ENCODE results near the gene PIP5K1C. TPM values are rescaled to one million over a fixed set of nuclear protein-coding genes. Genes with fewer than 3 reads are reported as not detected.

Gene PIP5K1C
- total RNA-seq, 2 experiments from 2014 or later: 7.3 to 7.5 TPM

GRCh38 chr19:3658870-3659745, 41.2 kb downstream of the PIP5K1C start:
- Mint-ChIP-seq H3K4me3 (no peak overlapping the region), H3K36me3 (ENCODE audit: low read depth) (peaks cover 9% of the 10 kb centered on the region), H3K27me3 (ENCODE audit: low read depth) (no peaks in the 10 kb centered on the region), H3K9me3 (no peaks in the 10 kb centered on the region), H3K27ac (no peak overlapping the region), H3K4me1 (ENCODE audit: low read depth) (no peaks in the 10 kb centered on the region)
- CTCF ChIA-PET: interaction anchor here (1.1 kb wide), 1 partner anchor 34 kb away, joined by 4 read pairs; no protein-coding TSS in a partner anchor
- intact Hi-C loops (cut with micrococcal nuclease): no loop called here
- no peak for DNase-seq

- no peak overlapping the region for H3K27ac Mint-ChIP-seq
- DNase-seq: no peak
- H3K9me3 Mint-ChIP-seq: no peaks in the 10 kb centered on the region
- H3K4me3 Mint-ChIP-seq: no peak overlapping the region
- H3K4me1 Mint-ChIP-seq (ENCODE audit: low read depth): no peaks in the 10 kb centered on the region
- H3K36me3 Mint-ChIP-seq (ENCODE audit: low read depth): peaks cover 9% of the 10 kb centered on the region
- CTCF ChIA-PET: interaction anchor here (1.1 kb wide), 1 partner anchor 35 kb away, joined by 4 read pairs; no protein-coding TSS in a partner anchor
- no peaks in the 10 kb centered on the region for H3K27me3 Mint-ChIP-seq (ENCODE audit: low read depth)
- intact Hi-C loops (cut with micrococcal nuclease): no loop called here
Measured at GRCh38 chr19:3658004-3658869, 42.0 kb downstream of the PIP5K1C start.

GRCh38 chr19:3657395-3657769, 42.9 kb downstream of the PIP5K1C start:
- no peak overlapping the region for H3K27ac Mint-ChIP-seq
- H3K36me3 Mint-ChIP-seq (ENCODE audit: low read depth): peaks cover 9% of the 10 kb centered on the region
- no peak for DNase-seq
- H3K27me3 Mint-ChIP-seq (ENCODE audit: low read depth): no peaks in the 10 kb centered on the region
- H3K4me3 Mint-ChIP-seq: no peak overlapping the region
- CTCF ChIA-PET: no interaction called here
- H3K4me1 Mint-ChIP-seq (ENCODE audit: low read depth): no peaks in the 10 kb centered on the region
- no peaks in the 10 kb centered on the region for H3K9me3 Mint-ChIP-seq
- intact Hi-C loops (cut with micrococcal nuclease): no loop called here

- Mint-ChIP-seq H3K27ac (no peak overlapping the region), H3K4me1 (ENCODE audit: low read depth) (no peaks in the 10 kb centered on the region), H3K9me3 (no peaks in the 10 kb centered on the region), H3K36me3 (ENCODE audit: low read depth) (peaks cover 10% of the 10 kb centered on the region), H3K4me3 (no peak overlapping the region), H3K27me3 (ENCODE audit: low read depth) (no peaks in the 10 kb centered on the region)
- DNase-seq: no peak
- CTCF ChIA-PET: no interaction called here
- intact Hi-C loops (cut with micrococcal nuclease): no loop called here
Measured at GRCh38 chr19:3656747-3657394, 43.4 kb downstream of the PIP5K1C start.

- Mint-ChIP-seq H3K27me3 (ENCODE audit: low read depth) (no peaks in the 10 kb centered on the region), H3K9me3 (no peaks in the 10 kb centered on the region), H3K27ac (no peak overlapping the region), H3K4me3 (no peak overlapping the region), H3K4me1 (ENCODE audit: low read depth) (no peaks in the 10 kb centered on the region), H3K36me3 (ENCODE audit: low read depth) (peaks cover 11% of the 10 kb centered on the region)
- CTCF ChIA-PET: interaction anchor here (0.6 kb wide), 1 partner anchor 216 kb away, joined by 3 read pairs; no protein-coding TSS in a partner anchor
- DNase-seq: no peak
- intact Hi-C loops (cut with micrococcal nuclease): no loop called here
Measured at GRCh38 chr19:3656073-3656746, 44.1 kb downstream of the PIP5K1C start.

- Mint-ChIP-seq H3K4me3 (no peak overlapping the region), H3K4me1 (ENCODE audit: low read depth) (no peaks in the 10 kb centered on the region), H3K27me3 (ENCODE audit: low read depth) (no peaks in the 10 kb centered on the region), H3K36me3 (ENCODE audit: low read depth) (peaks cover 8% of the 10 kb centered on the region), H3K27ac (no peak overlapping the region), H3K9me3 (no peaks in the 10 kb centered on the region)
- CTCF ChIA-PET: interaction anchor here (0.6 kb wide), 1 partner anchor 217 kb away, joined by 3 read pairs; no protein-coding TSS in a partner anchor
- DNase-seq: no peak
- intact Hi-C loops (cut with micrococcal nuclease): no loop called here
Measured at GRCh38 chr19:3655402-3656072, 44.7 kb downstream of the PIP5K1C start.

- H3K9me3 Mint-ChIP-seq: no peaks in the 10 kb centered on the region
- CTCF ChIA-PET: interaction anchor here (0.7 to 1.5 kb wide), 3 partner anchors 12 to 223 kb away, joined by 3 to 5 read pairs (median 3); no protein-coding TSS in a partner anchor
- peak; percentile 39 for DNase-seq
- no peaks in the 10 kb centered on the region for H3K4me1 Mint-ChIP-seq (ENCODE audit: low read depth)
- no peak overlapping the region for H3K4me3 Mint-ChIP-seq
- no peak overlapping the region for H3K27ac Mint-ChIP-seq
- peaks cover 8% of the 10 kb centered on the region for H3K36me3 Mint-ChIP-seq (ENCODE audit: low read depth)
- H3K27me3 Mint-ChIP-seq (ENCODE audit: low read depth): no peaks in the 10 kb centered on the region
- intact Hi-C loops (cut with micrococcal nuclease): no loop called here
Measured at GRCh38 chr19:3653865-3654513, 46.3 kb downstream of the PIP5K1C start.

- CTCF ChIA-PET: interaction anchor here (1.5 kb wide), 1 partner anchor 13 kb away, joined by 3 read pairs; no protein-coding TSS in a partner anchor
- Mint-ChIP-seq H3K27ac (no peak overlapping the region), H3K36me3 (ENCODE audit: low read depth) (peaks cover 8% of the 10 kb centered on the region), H3K9me3 (no peaks in the 10 kb centered on the region), H3K4me3 (no peak overlapping the region), H3K4me1 (ENCODE audit: low read depth) (no peaks in the 10 kb centered on the region), H3K27me3 (ENCODE audit: low read depth) (no peaks in the 10 kb centered on the region)
- intact Hi-C loops (cut with micrococcal nuclease): no loop called here
- no peak for DNase-seq
Measured at GRCh38 chr19:3653081-3653795, 47.0 kb downstream of the PIP5K1C start.

GRCh38 chr19:3652422-3652821, 47.8 kb downstream of the PIP5K1C start:
- CTCF ChIA-PET: interaction anchor here (1.5 kb wide), 1 partner anchor 14 kb away, joined by 3 read pairs; no protein-coding TSS in a partner anchor
- H3K27me3 Mint-ChIP-seq (ENCODE audit: low read depth): no peaks in the 10 kb centered on the region

GRCh38 chr19:3651684-3652083, 48.6 kb downstream of the PIP5K1C start:
- H3K9me3 Mint-ChIP-seq: no peaks in the 10 kb centered on the region
- intact Hi-C loops (cut with micrococcal nuclease): no loop called here
- H3K4me3 Mint-ChIP-seq: no peak overlapping the region
- H3K27ac Mint-ChIP-seq: no peak overlapping the region
- no peak for DNase-seq
- no peaks in the 10 kb centered on the region for H3K4me1 Mint-ChIP-seq (ENCODE audit: low read depth)
- H3K36me3 Mint-ChIP-seq (ENCODE audit: low read depth): peaks cover 2% of the 10 kb centered on the region
- H3K27me3 Mint-ChIP-seq (ENCODE audit: low read depth): no peaks in the 10 kb centered on the region
- CTCF ChIA-PET: no interaction called here

More at GRCh38 chr19:3652422-3652821, 47.8 kb downstream of the PIP5K1C start:
- DNase-seq: no peak
- Mint-ChIP-seq H3K9me3 (no peaks in the 10 kb centered on the region), H3K36me3 (ENCODE audit: low read depth) (peaks cover 6% of the 10 kb centered on the region), H3K4me1 (ENCODE audit: low read depth) (no peaks in the 10 kb centered on the region), H3K27ac (no peak overlapping the region), H3K4me3 (no peak overlapping the region)
- intact Hi-C loops (cut with micrococcal nuclease): no loop called here

Measured in activated naive CD4-positive, alpha-beta T cell treated with anti-CD3 and anti-CD28 coated beads for 36 hours (primary cell).